Fibroblast of lung (primary cell): ENCODE results near the gene NPAT. TPM values are rescaled to one million over a fixed set of nuclear protein-coding genes. Genes with fewer than 3 reads are reported as not detected.

Source experiments
- DNase-seq, 2 donors: peaks; one replicate each; pipeline versions ENCODE4 v3.0.0 to v3.0.0-alpha.2; 2010; ENCODE audit warnings: low read depth in 2 of 2
- H2AFZ ChIP-seq: 2 replicates; pipeline ENCODE4 v1.5.1; 2012; ENCODE audit warnings: low read length, control low read depth, inconsistent platforms
- H3K27ac ChIP-seq: 2 replicates; pipeline ENCODE4 v1.5.1; 2011; ENCODE audit warnings: low read length, control low read depth; ENCODE audit not compliant: insufficient read depth
- H3K27me3 ChIP-seq: 2 replicates; pipeline ENCODE4 v1.5.1; 2011; ENCODE audit warnings: mild to moderate bottlenecking, low read length; ENCODE audit not compliant: control insufficient read depth, insufficient read depth
- H3K36me3 ChIP-seq: 2 replicates; pipeline ENCODE4 v1.5.1; 2011; ENCODE audit warnings: low read length; ENCODE audit not compliant: control insufficient read depth, insufficient read depth
- H3K4me1 ChIP-seq: 2 replicates; pipeline ENCODE4 v1.5.1; 2011; ENCODE audit warnings: low read length; ENCODE audit not compliant: control insufficient read depth, insufficient read depth; ENCODE audit errors: extremely low read depth
- H3K4me2 ChIP-seq: 2 replicates; pipeline ENCODE4 v1.5.1; 2011; ENCODE audit warnings: low read length, control low read depth; ENCODE audit not compliant: insufficient read depth; ENCODE audit errors: extremely low read depth
- H3K4me3 ChIP-seq, 4 experiments: fragments of 200-600 bp in 1 of 4; sonication (generic) in 1 of 4; replicated peaks in 1 of 4; 2 replicates each; pipeline ENCODE4 v1.5.1; 2011 to 2016; ENCODE audit warnings: low read length in 4 of 4, low read depth in 3 of 4, mild to moderate bottlenecking in 3 of 4, control low read depth in 2 of 4, inconsistent platforms in 1 of 4, mixed read lengths in 1 of 4; ENCODE audit not compliant: insufficient read depth in 1 of 4; ENCODE audit errors: control extremely low read depth in 1 of 4
- H3K79me2 ChIP-seq: 2 replicates; pipeline ENCODE4 v1.5.1; 2012; ENCODE audit warnings: mild to moderate bottlenecking, low read length, inconsistent platforms; ENCODE audit not compliant: control insufficient read depth, insufficient read depth
- H3K9ac ChIP-seq: 2 replicates; pipeline ENCODE4 v1.5.1; 2011; ENCODE audit warnings: mild to moderate bottlenecking, low read length, control low read depth; ENCODE audit not compliant: insufficient read depth
- H3K9me3 ChIP-seq: 2 replicates; pipeline ENCODE4 v1.5.1; 2012; ENCODE audit warnings: low read depth, low read length; ENCODE audit not compliant: control insufficient read depth, insufficient read depth
- H4K20me1 ChIP-seq: 2 replicates; pipeline ENCODE4 v1.5.1; 2011; ENCODE audit warnings: low read length; ENCODE audit not compliant: control insufficient read depth, insufficient read depth; ENCODE audit errors: extremely low read depth
- EZH2 ChIP-seq: IDR thresholded peaks from 2 replicates; pipeline ENCODE4 v1.5.1; 2012; ENCODE audit warnings: low read length, control low read depth, mild to moderate bottlenecking; ENCODE audit errors: missing control alignments
- polyA plus RNA-seq, 2 donors: library from polyadenylated mRNA; depleted of rRNA in 1 of 2; stranded (reverse) in 1 of 2; unstranded in 1 of 2; fragments of >200 nt; gene quantifications; 2 replicates each; pipeline ENCODE4 v1.2.1, GENCODE V29; 2011 to 2012; ENCODE audit warnings: missing spikeins in 1 of 2
- total RNA-seq: library from RNA; depleted of rRNA; stranded (reverse); fragments of >200 nt; gene quantifications from 2 replicates; pipeline ENCODE4 v1.2.1, GENCODE V29; 2014
- TF ChIP-seq, protein P1 (sequence below), 2 donors: IDR thresholded peaks in 1 of 2; conservative IDR thresholded peaks in 1 of 2; 1 replicate in 1 of 2; 2 replicates in 1 of 2; pipeline ENCODE4 v1.5.1; 2011 to 2012; ENCODE audit warnings: low read length in 2 of 2, control low read depth in 1 of 2, inconsistent platforms in 1 of 2, low read depth in 1 of 2, mild to moderate bottlenecking in 1 of 2

The NPAT gene
- total and polyA plus RNA-seq, 2 donors (not counting 1 experiment from before 2014, with no cell fraction given) = 10.9 to 12.7 TPM

DNA sequence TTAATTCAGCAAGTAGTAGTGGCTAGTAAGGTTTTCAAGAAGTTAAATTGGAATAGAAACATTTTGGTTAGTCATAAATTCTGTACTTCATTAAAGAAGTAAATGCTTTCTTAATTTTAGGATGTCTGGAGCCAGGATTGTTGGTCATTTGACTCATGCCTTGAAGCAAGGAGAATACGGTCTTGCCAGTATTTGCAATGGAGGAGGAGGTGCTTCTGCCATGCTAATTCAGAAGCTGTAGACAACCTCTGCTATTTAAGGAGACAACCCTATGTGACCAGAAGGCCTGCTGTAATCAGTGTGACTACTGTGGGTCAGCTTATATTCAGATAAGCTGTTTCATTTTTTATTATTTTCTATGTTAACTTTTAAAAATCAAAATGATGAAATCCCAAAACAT, 75.3 kb downstream of the NPAT start:
- TF ChIP-seq, protein P1, sequence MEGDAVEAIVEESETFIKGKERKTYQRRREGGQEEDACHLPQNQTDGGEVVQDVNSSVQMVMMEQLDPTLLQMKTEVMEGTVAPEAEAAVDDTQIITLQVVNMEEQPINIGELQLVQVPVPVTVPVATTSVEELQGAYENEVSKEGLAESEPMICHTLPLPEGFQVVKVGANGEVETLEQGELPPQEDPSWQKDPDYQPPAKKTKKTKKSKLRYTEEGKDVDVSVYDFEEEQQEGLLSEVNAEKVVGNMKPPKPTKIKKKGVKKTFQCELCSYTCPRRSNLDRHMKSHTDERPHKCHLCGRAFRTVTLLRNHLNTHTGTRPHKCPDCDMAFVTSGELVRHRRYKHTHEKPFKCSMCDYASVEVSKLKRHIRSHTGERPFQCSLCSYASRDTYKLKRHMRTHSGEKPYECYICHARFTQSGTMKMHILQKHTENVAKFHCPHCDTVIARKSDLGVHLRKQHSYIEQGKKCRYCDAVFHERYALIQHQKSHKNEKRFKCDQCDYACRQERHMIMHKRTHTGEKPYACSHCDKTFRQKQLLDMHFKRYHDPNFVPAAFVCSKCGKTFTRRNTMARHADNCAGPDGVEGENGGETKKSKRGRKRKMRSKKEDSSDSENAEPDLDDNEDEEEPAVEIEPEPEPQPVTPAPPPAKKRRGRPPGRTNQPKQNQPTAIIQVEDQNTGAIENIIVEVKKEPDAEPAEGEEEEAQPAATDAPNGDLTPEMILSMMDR (conservative IDR thresholded peaks at IDR 0.05 in 1 of 2, IDR thresholded peaks at IDR 0.05 in 1 of 2; ENCODE audit: low read depth in 1 of 2, low read length in 2 of 2) = no peak
- TF ChIP-seq EZH2 = no peak

DNA sequence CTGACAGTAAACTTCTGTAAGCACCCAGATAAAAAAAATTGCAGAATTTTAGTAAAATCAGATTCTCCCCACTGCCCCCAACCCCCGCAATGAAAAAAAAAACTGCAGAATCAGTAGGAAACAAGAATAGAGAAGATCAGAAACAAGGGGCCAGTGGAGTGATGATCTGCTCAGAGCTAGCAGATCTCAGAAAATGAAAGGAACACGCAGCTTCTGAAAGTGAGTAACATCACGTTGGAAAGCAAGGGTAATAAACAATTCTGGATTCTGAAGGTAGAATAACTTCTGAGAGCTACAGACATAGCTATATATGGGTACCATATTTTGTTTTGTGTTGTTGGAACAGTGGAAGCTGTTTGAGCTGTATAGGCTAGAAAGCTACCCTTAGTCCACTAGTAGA, 77.8 kb downstream of the NPAT start:
- Histone ChIP-seq H3K79me2 (no peaks in the 10 kb centered on the region), H3K27ac (no peak overlapping the region), H3K27me3 (no peaks in the 10 kb centered on the region), H4K20me1 (no peaks in the 10 kb centered on the region), H3K9me3 (no peaks in the 10 kb centered on the region), H3K36me3 (peaks cover 5% of the 10 kb centered on the region), H2AFZ (no peak overlapping the region), H3K4me2 (no peak overlapping the region), H3K4me1 (no peaks in the 10 kb centered on the region), H3K4me3 (no peak overlapping the region), H3K9ac (no peak overlapping the region)
- TF ChIP-seq, protein P1 (conservative IDR thresholded peaks at IDR 0.05 in 1 of 2, IDR thresholded peaks at IDR 0.05 in 1 of 2; ENCODE audit: low read depth in 1 of 2, low read length in 2 of 2) = no peak
- no peak for TF ChIP-seq EZH2
- no peak for DNase-seq

More for the DNA sequence above, 75.3 kb downstream of the NPAT start:
- no peaks in the 10 kb centered on the region for H3K79me2 ChIP-seq
- H3K36me3 ChIP-seq = peaks cover 5% of the 10 kb centered on the region
- H3K9ac ChIP-seq = no peak overlapping the region
- no peak for DNase-seq
- no peak overlapping the region for H3K4me2 ChIP-seq
- no peaks in the 10 kb centered on the region for H3K27me3 ChIP-seq
- H3K9me3 ChIP-seq = no peaks in the 10 kb centered on the region
- H4K20me1 ChIP-seq = no peaks in the 10 kb centered on the region
- no peak overlapping the region for H3K27ac ChIP-seq
- H3K4me1 ChIP-seq = no peaks in the 10 kb centered on the region
- no peak overlapping the region for H2AFZ ChIP-seq
- no peak overlapping the region for H3K4me3 ChIP-seq

DNA sequence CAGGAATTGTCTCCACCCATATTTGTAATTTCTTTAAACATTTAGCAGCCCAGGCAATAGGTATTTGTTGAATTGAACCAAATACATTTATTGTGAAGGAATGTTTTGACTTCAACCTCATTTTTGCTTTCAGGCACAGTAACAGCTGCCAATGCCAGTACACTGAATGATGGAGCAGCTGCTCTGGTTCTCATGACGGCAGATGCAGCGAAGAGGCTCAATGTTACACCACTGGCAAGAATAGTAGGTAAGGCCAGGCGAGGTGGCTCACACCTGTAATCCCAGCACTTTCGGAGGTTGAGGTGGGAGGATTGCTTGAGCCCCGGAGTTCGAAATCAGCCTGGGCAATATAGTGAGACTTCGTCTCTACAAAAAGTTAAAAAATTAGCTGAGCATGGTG, 80.1 kb downstream of the NPAT start:
- no peaks in the 10 kb centered on the region for H3K9me3 ChIP-seq
- H3K36me3 ChIP-seq = peaks cover 5% of the 10 kb centered on the region
- H3K27me3 ChIP-seq = no peaks in the 10 kb centered on the region
- H3K4me2 ChIP-seq = no peak overlapping the region
- TF ChIP-seq, protein P1 (conservative IDR thresholded peaks at IDR 0.05 in 1 of 2, IDR thresholded peaks at IDR 0.05 in 1 of 2; ENCODE audit: low read depth in 1 of 2, low read length in 2 of 2) = no peak
- no peak for TF ChIP-seq EZH2
- no peak overlapping the region for H3K9ac ChIP-seq
- H3K4me3 ChIP-seq = no peak overlapping the region
- no peak overlapping the region for H2AFZ ChIP-seq
- no peaks in the 10 kb centered on the region for H3K4me1 ChIP-seq
- H4K20me1 ChIP-seq = no peaks in the 10 kb centered on the region
- H3K27ac ChIP-seq = no peak overlapping the region
- no peak for DNase-seq
- H3K79me2 ChIP-seq = no peaks in the 10 kb centered on the region
